ENCODE results near the gene TATDN2. TPM values are rescaled to one million over a fixed set of nuclear protein-coding genes. Genes with fewer than 3 reads are reported as not detected.

Gene TATDN2
- total RNA-seq, 2 donors from 2014 or later = 29.5 to 38.7 TPM

GRCh38 chr3:10223676-10224639 lies 24.3 kb upstream of the TATDN2 start:
- Histone ChIP-seq H3K27ac (peak overlapping the region in 1 of 2 donors; percentile 15), H3K9me3 (no peaks in the 10 kb centered on the region), H3K4me1 (ENCODE audit: control insufficient read depth in 1 of 2, low read depth in 2 of 2) (peaks cover 0 to 5% of the 10 kb centered on the region in 2 donors), H3K36me3 (peaks cover 15% of the 10 kb centered on the region), H3K4me3 (no peak overlapping the region), H3K27me3 (replicated peaks; ENCODE audit: insufficient read depth) (no peaks in the 10 kb centered on the region)
- DNase-seq (ENCODE audit: low spot score) (no peak), ATAC-seq (ENCODE audit: insufficient number of reproducible peaks, low FRiP score, low read depth) (no peak)
- no peak for TF ChIP-seq CTCF (IDR thresholded peaks at IDR 0.05)

DNA sequence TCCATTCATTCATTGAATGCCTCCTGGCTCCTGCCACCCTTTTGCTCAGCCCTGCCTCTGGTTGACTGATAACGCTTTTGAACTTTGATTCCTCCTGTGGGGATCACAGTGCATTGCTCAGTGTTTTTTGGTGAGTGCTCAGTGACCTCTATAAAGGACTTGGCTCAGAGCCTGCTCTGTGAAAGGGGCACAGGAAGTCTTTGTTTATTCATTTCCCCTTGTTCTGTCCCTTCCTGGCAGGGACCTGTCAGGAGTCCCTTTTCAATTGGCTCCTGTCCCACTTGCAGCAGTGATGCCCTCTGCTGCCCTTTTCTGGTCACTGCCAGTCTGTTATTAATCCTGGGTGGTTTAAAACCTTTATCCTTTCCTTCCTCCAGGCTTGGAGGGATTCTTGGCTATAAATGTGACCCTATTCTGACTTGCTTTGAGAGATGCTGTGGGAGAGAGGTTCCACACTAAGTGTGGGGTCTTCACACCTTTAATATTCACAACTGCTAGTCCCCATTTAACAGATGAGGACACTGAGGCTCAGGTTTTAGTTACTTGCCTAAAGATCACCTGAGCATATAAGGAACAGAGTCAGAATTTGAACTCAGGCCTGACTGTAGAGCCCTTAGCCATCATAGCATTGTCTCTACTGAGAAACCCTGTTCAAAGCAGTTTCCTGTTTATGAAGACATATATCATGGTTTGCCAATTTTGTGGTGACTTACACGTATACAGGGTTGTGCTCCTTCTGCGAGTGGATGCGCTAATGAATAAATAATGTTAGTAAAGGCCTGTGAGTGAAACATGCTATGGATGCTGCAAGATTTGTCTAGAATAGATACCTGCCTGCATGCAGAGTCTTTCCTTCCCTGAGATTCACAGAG lies 23.2 kb upstream of the TATDN2 start:
- peak; percentile 81 for TF ChIP-seq CTCF (IDR thresholded peaks at IDR 0.05)
- DNase-seq (ENCODE audit: low spot score) (peak; percentile 69), ATAC-seq (ENCODE audit: insufficient number of reproducible peaks, low FRiP score, low read depth) (peak; percentile 66)
- Histone ChIP-seq H3K4me1 (ENCODE audit: control insufficient read depth in 1 of 2, low read depth in 2 of 2) (peaks cover 0 to 5% of the 10 kb centered on the region in 2 donors), H3K4me3 (no peak overlapping the region), H3K27ac (peak overlapping the region; percentile 30 to 49), H3K36me3 (peaks cover 15% of the 10 kb centered on the region), H3K9me3 (no peaks in the 10 kb centered on the region), H3K27me3 (replicated peaks; ENCODE audit: insufficient read depth) (no peaks in the 10 kb centered on the region)

DNA sequence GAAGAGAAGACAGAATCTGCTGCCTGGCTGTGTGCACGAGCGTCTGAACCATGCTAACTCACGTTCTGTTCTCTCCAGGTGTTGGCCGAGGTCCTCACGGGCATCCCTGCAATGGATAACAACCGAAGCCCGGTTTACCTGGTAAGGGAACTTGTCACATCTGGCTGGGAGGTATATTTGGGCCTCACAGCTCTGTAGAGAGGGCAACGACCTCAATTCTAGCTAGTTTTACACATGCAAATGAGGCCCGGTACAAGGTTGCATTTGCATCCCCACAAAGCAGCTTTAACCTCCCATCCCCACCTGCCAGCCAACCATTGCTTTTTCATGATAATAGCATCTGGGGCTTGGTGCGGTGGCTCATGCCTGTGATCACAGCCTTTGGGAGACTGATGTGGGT lies 22.0 kb upstream of the TATDN2 start:
- ATAC-seq (ENCODE audit: insufficient number of reproducible peaks, low FRiP score, low read depth) (no peak), DNase-seq (ENCODE audit: low spot score) (no peak)
- H3K36me3 ChIP-seq = peaks cover 15% of the 10 kb centered on the region
- H3K9me3 ChIP-seq = no peaks in the 10 kb centered on the region
- H3K27ac ChIP-seq = no peak overlapping the region
- no peaks in the 10 kb centered on the region for H3K27me3 ChIP-seq (replicated peaks; ENCODE audit: insufficient read depth)
- no peak for TF ChIP-seq CTCF (IDR thresholded peaks at IDR 0.05)
- peaks cover 0 to 5% of the 10 kb centered on the region in 2 donors for H3K4me1 ChIP-seq (ENCODE audit: control insufficient read depth in 1 of 2, low read depth in 2 of 2)
- H3K4me3 ChIP-seq = no peak overlapping the region

GRCh38 chr3:10228248-10228950 lies 19.9 kb upstream of the TATDN2 start:
- peak overlapping the region in 1 of 2 donors; percentile 21 for H3K27ac ChIP-seq
- H3K36me3 ChIP-seq = peaks cover 3% of the 10 kb centered on the region
- DNase-seq (ENCODE audit: low spot score) = no peak
- H3K9me3 ChIP-seq = no peaks in the 10 kb centered on the region
- no peak for TF ChIP-seq CTCF (IDR thresholded peaks at IDR 0.05)
- H3K4me3 ChIP-seq = no peak overlapping the region
- H3K4me1 ChIP-seq (ENCODE audit: control insufficient read depth in 1 of 2, low read depth in 2 of 2) = peaks cover 0 to 5% of the 10 kb centered on the region in 2 donors
- H3K27me3 ChIP-seq (replicated peaks; ENCODE audit: insufficient read depth) = no peaks in the 10 kb centered on the region
- ATAC-seq (ENCODE audit: insufficient number of reproducible peaks, low FRiP score, low read depth) = no peak

Measured in thoracic aorta (tissue), 2 donors.